ENCODE results near the gene MACO1.

The MACO1 gene

GRCh38 chr1:25520446-25521061, 89.9 kb downstream of the MACO1 start:
- H3K36me3 ChIP-seq, result no peaks in the 10 kb centered on the region
- H3K27me3 ChIP-seq (ENCODE audit: insufficient read depth, low read depth, severe bottlenecking), result no peaks in the 10 kb centered on the region
- TF ChIP-seq, protein P1, sequence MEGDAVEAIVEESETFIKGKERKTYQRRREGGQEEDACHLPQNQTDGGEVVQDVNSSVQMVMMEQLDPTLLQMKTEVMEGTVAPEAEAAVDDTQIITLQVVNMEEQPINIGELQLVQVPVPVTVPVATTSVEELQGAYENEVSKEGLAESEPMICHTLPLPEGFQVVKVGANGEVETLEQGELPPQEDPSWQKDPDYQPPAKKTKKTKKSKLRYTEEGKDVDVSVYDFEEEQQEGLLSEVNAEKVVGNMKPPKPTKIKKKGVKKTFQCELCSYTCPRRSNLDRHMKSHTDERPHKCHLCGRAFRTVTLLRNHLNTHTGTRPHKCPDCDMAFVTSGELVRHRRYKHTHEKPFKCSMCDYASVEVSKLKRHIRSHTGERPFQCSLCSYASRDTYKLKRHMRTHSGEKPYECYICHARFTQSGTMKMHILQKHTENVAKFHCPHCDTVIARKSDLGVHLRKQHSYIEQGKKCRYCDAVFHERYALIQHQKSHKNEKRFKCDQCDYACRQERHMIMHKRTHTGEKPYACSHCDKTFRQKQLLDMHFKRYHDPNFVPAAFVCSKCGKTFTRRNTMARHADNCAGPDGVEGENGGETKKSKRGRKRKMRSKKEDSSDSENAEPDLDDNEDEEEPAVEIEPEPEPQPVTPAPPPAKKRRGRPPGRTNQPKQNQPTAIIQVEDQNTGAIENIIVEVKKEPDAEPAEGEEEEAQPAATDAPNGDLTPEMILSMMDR (IDR thresholded peaks at IDR 0.05; ENCODE audit: low read depth, low read length), result peak; percentile 69
- H3K9me3 ChIP-seq (ENCODE audit: severe bottlenecking), result peaks cover 6% of the 10 kb centered on the region
- no peak overlapping the region for H3K4me3 ChIP-seq (ENCODE audit: low read depth, low read length)
- DNase-seq, result peak; percentile 62
- H3K27ac ChIP-seq, result no peak overlapping the region

DNA sequence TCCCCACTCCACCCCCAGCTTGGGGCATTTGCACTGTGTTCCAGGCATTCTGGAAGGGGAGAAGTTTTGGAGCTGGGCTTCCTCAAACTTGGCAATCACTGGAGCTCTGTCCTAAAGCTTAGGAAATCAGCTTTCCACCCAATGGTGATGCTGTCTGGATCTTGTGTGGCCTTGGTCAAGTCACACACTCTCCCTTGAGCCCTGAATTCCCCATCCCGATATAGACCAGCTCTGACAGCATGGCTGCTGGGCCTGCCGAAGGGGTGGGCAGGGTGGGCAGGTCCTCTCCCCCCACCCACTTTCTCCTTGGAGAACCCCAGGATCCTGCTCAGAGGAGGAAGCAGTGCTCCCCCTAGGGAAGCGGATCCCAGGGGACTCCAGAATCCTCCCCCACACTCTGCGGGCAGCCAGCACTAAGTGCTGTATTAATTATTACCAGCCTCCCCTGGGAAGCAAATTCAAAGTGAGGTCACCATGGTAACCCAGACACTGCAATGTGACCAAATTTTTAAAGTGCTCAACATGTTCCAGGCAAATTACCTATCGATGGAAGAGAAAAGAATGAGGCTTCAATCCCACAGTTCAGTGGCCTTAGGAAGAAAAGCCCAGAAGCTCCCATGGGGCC, 91.4 kb downstream of the MACO1 start:
- H3K27ac ChIP-seq, result no peak overlapping the region
- H3K36me3 ChIP-seq, result no peaks in the 10 kb centered on the region
- H3K27me3 ChIP-seq (ENCODE audit: insufficient read depth, low read depth, severe bottlenecking), result no peaks in the 10 kb centered on the region
- TF ChIP-seq, protein P1 (IDR thresholded peaks at IDR 0.05; ENCODE audit: low read depth, low read length), result no peak
- H3K9me3 ChIP-seq (ENCODE audit: severe bottlenecking), result peaks cover 6% of the 10 kb centered on the region
- no peak overlapping the region for H3K4me3 ChIP-seq (ENCODE audit: low read depth, low read length)
- DNase-seq, result no peak

DNA sequence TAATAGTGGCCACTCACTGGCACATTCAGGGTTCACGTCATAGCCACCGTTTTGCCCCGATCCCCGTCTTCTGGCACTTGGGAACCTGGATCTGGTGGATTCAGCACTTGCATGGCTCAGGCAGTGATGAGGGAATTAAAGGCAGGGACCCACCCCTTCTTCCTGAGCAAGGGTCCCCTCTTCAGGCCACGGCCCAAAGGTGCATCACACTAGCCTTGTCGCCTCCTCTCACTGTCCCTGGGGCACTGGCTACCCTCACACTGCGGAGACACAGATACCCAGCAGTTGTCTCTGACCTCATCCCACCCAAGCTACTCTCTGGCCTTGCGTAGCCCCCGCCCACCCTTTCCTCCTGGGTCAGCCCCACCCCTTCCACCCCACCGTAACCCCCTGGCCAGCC, 92.8 kb downstream of the MACO1 start:
- no peak overlapping the region for H3K27ac ChIP-seq
- DNase-seq, result peak; percentile 78
- H3K36me3 ChIP-seq, result no peaks in the 10 kb centered on the region
- no peak overlapping the region for H3K4me3 ChIP-seq (ENCODE audit: low read depth, low read length)
- TF ChIP-seq, protein P1 (IDR thresholded peaks at IDR 0.05; ENCODE audit: low read depth, low read length), result peak; percentile 80
- H3K9me3 ChIP-seq (ENCODE audit: severe bottlenecking), result peaks cover 6% of the 10 kb centered on the region
- H3K27me3 ChIP-seq (ENCODE audit: insufficient read depth, low read depth, severe bottlenecking), result no peaks in the 10 kb centered on the region

GRCh38 chr1:25524568-25525360, 94.1 kb downstream of the MACO1 start:
- Histone ChIP-seq H3K4me3 (ENCODE audit: low read depth, low read length) (no peak overlapping the region), H3K9me3 (ENCODE audit: severe bottlenecking) (peaks cover 6% of the 10 kb centered on the region), H3K36me3 (no peaks in the 10 kb centered on the region), H3K27me3 (ENCODE audit: insufficient read depth, low read depth, severe bottlenecking) (no peaks in the 10 kb centered on the region), H3K27ac (no peak overlapping the region)
- TF ChIP-seq, protein P1 (IDR thresholded peaks at IDR 0.05; ENCODE audit: low read depth, low read length), result no peak
- DNase-seq, result peak; percentile 52

DNA sequence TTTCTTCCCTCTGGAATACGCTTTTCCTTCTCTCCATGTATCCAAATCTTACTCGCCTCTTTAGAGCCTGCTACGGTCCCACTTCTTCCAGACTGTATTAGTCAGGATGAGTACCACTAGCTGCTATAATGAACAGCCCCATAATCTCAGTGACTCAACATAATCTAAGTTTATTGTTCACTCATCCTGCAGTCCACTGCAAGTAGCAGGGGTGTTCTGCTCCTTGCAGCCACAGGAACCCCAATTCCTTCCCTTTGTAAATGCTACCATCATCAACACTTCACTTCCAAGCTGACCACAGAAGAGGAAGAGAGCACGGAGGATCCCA, 94.6 kb downstream of the MACO1 start:
- Histone ChIP-seq H3K9me3 (ENCODE audit: severe bottlenecking) (peaks cover 6% of the 10 kb centered on the region), H3K36me3 (no peaks in the 10 kb centered on the region), H3K27ac (no peak overlapping the region), H3K27me3 (ENCODE audit: insufficient read depth, low read depth, severe bottlenecking) (no peaks in the 10 kb centered on the region), H3K4me3 (ENCODE audit: low read depth, low read length) (no peak overlapping the region)
- no peak for DNase-seq
- TF ChIP-seq, protein P1 (IDR thresholded peaks at IDR 0.05; ENCODE audit: low read depth, low read length), result no peak
